DLD1 (cell line): ENCODE measurements around the gene RDM1.
"Not testable (repeated sequence)": the region's sequence is repeated elsewhere in the genome, so short reads cannot be mapped to it uniquely, and the experiment has no call there.

Source experiments
- in situ Hi-C: cut with HindIII; loops from 2 replicates; pipeline ENCODE4 v1.10.0; 2017; ENCODE audit warnings: low sequenced_read_pairs

The RDM1 gene, protein sequence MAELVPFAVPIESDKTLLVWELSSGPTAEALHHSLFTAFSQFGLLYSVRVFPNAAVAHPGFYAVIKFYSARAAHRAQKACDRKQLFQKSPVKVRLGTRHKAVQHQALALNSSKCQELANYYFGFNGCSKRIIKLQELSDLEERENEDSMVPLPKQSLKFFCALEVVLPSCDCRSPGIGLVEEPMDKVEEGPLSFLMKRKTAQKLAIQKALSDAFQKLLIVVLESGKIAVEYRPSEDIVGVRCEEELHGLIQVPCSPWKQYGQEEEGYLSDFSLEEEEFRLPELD

DNA sequence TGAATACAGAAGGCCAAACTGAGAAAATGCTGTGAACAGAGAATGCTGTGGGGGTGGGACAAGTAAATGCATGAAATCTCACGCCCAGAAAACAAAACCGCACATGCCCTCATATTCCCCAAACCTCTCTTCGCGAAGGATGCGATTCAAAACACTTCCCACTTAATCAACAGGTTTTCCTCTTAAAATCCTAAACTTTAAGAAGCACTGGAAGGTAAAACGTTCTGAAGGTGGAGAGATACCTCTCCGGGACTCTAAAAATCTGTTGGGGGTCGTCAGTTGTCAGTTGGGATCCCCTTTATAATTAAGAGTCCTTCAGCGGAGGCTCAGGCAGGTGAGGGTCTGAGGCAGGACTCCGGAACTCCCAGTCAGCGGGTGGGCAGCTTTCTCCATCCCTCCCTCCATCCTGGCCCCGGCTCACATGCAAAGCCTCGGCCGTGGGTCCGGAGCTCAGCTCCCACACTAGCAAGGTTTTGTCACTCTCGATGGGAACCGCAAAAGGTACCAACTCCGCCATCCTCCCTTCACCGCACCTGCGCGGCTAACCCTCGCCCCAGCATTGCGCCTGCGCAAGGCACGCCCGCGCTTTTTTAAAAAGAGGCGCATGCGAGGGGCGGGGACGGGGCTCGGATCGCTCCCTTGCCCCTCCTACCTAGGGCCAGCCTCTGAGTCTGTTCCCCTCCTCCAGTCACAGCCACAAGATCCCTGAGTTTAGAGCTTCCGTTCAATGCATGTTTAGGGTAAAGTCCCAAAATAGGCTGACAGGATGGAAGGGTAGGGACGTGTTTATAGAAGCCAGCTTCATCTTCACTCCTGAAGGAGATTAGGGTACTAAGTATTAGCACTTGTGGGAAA, at the start of gene RDM1:
Gene RDM1, minus strand, starts transcription at position 563 of the 855 bp plus-strand sequence. Its CDS starts 46 bp downstream, at position 517.
- in situ Hi-C loops = no loop called here

DNA sequence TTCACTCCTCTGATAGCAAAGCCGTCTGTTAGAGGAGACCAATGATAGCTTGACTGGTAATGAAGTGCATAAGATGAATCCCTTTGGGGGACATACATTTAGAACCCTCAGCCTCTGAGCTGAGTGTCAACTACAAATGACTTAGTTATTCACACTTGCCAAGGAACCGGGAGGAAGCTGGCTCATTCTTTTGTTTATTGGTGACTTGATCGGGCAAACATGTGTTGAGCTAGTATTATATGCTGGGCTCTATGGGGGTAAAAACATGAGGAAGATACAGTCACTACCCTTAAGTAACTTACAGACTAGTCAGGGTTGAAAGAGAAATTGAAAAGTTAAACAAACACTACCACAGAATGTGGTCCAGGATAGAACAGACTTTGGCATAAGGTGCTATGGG, 47.8 kb upstream of the RDM1 start:
- in situ Hi-C loops = no loop called here

DNA sequence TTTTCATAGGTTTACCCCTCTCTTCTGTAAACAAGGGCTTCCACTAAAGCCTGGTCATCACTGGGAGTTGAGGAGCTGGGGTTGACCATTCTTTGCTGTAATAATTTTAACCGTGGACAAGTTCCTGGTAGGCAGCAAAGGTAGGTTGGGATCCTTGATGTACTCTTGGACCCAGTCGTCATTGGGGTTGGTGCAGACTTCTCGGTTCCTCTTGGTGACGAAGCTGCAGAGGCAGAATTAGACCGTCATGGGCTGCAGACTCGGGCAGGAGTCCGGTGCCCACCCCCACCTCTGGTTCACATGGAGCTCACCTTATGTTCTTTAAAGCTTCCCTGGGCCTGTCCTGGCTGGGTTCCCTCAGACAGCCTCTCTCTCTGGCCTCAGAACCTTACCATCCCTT, 46.9 kb upstream of the RDM1 start:
- in situ Hi-C loops = no loop called here

DNA sequence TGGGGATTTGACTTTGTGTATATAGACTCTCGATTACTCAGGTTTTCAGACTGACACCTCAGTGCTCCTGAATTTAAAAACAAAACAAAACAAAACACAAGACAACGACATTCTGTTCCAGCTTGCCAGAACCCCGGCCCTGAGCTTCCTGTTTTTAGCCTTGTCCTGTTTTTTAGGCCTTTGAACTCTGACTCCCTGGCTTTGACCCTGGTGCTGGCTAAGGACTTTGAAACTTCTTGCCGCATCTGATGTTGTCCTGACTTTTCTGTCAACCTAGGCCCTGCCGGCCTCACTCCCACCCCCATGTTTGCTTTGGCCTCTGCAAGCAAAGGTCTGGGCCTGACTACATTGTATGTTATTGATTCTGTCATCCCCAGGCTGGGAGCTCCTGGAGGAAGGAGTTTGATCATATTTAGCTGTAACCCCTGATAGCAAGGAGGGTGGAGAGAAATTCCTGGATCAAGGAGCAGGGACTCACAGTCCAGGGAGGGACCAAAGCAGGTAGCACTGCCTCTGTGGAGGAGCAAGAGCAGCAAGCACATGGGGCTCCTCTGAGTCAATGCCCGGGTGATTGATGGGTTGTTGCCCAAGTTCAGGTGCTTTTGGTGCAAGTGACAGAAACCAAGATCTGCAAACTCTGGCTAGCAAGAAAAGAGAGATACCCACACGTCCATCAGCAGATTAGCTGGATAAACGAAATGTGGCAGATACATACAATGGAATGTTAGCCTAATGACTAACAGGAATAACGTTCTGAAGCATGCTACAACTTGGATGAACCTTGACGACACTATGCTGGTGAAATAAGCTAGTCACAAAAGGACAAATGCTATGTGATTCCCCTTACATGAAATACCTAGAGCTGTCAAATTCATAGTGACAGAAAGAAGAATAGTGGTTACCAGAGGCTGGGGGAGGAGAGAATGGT, 43.0 kb upstream of the RDM1 start:
- in situ Hi-C loops = no loop called here

DNA sequence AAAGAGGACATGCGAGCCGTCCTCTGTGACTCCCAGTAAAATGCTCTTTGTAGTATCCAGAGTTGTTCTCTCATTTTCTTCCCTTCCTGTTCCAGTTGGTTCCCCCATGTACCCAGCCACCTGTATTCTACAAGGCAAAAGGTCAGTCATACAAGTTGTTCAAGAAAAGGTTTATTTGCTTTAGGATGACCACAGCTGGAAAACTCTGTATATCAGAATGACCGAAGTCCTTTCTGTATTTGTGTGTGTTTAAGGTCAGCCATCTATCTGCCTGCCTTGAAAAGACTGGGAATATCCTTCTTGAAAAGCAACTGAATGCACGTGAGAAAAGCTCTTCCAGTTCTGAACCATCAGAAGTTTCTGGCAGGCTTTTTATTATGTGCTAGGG, 42.4 kb upstream of the RDM1 start:
- in situ Hi-C loops = no loop called here

DNA sequence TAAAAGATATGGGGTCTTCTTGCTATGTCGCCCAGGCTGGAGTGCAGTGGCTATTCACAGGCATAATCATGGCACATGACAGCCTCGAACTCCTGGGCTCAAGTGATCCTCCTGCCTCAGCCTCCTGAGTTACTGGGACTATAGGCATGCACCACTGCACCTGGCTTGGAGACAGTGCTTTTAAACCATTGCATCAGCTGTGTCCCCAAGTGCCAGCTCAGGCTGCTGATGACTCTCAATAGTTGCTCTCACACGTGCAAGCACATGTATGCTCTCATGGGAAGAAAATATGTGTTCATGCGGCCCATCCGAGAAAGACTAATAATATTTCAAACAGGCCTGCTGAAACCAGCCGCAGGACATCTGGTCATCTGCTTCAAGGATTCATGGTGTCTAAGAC, 42.0 kb upstream of the RDM1 start:
- in situ Hi-C loops = no loop called here

DNA sequence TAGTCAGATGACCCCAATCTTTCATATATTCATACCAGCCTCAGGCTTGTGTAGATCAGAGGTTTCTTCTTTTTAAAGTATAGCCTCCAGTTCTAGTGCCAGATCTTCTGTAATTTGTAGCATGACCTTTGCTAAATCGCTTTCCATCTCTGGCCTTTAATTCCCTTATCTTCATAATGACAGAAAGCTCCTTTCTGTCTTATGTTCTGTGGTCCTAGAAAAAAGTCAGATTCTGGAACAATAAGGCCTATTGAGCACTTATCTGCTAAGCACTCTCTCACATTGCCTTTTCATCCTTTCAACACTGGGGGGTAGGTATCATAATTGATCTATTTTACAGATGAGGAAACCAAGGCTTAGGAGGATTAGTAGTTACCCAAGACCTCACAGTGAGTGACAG, 41.5 kb upstream of the RDM1 start:
- in situ Hi-C loops = no loop called here

DNA sequence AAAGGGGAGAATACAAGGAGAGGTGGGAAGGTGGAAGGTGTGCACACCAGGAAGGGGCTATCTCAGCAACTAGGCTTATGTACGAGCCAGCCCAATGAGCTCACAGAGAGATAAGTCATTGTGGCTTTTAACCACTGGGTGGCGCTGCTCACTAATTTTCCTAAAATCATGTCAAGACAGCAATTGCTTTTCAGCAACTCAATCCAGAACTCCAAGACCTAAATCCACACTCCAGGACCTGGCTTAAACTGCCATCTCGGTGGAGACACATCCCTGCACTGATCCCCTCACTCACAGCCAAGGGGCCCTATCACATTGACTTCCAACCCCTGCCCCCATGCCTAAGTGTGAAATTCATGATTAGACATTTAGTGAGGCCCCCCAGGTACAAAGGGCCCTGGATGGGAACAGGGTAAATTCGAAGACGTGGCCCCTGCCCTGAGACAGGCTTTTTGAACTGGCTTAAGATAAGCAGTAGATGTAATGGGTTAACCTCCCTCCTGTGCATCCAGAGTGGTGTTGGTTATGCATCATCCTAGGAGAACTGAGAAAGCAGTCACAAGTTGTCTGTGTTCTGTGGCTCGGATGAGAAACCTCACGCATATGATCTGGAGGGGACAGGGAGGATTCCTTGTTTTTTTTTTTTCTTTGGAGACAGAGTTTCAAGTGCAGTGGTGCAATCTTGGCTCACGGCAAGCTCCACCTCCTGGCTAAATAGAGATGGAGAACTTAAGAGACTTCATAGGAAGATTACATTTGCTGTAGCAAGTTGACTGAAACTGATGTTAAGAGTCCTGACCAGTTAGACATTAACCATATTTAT, 39.2 kb upstream of the RDM1 start:
- in situ Hi-C loops = no loop called here

DNA sequence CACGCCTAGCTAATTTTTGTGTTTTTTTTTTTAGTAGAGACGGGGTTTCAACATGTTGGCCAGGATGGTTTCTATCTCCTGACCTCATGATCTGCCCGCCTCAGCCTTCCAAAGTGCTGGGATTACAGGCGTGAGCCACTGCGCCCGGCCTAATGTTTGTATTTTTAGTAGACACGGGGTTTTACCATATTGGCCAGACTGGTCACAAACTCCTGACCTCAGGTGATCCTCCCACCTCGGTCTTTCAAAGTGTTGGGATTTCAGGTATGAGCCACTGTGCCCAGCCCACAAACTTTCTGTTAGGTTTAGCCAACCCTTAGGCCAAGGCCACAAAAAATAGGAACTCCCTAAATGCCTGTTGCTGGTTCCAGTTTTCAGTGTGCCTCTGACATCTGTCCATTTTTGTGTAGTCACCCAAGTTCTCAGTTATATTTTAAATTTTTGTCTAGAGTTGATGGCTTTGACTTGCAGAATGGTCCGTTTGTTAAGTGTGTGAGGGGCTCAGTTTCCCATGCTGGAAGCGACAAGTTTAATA, 38.0 kb upstream of the RDM1 start:
- in situ Hi-C loops = no loop called here

DNA sequence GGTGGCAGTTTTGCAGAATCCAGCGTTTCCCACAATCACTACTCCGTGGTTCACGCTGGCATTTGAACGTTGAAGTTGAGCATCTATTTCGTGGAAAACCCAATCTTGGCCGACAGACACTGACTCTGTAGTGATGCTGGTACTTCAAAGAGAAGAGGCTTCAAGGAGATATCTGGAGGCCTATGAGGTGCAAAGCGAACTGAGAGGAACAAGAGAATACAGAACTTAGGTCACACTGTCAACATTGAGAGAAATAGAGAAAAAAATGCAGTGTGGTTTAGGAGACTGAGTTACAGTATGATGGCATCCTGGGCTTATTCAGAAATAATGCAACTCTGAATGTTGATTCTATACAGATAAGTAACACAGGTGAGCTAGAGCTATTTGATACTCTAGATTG, 34.7 kb upstream of the RDM1 start:
- in situ Hi-C loops = no loop called here

DNA sequence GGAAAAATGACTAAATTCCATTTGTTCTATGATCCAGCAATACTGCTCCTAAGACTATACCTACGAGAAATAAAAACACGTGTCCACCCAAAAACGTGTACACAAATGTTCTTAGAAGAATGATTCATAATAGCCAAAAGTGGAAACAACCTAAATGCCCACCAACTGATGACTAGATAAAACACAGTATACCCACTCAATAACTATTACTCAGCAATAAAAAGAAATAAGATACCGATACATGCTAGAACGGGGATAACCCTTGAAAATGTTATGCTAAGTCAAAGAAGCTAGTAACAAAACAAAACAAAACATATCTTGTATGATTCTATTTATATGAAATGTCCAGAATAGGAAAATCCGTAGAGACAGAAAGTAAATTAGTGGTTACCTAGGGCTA, 33.1 kb upstream of the RDM1 start:
- in situ Hi-C loops = no loop called here

DNA sequence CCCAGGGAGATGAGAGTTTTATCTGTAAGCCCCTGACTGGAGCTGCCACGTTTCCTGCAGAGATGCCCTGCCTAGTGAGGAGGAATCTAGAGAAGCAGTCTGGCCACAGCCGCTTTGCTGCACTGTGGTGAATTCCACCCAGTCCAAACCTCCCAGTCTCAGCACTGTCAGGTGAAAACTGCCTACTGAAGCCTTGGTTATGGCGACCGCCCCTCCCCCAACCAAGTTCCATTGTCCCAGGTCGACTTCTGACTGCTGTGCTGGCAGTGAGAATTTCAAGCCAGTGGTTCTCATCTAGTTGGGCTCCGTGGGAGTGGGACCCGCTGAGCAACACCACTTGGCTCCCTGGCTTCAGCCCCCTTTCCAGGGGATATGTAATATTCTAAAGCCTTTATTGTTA, 23.1 kb upstream of the RDM1 start:
- in situ Hi-C loops = no loop called here

DNA sequence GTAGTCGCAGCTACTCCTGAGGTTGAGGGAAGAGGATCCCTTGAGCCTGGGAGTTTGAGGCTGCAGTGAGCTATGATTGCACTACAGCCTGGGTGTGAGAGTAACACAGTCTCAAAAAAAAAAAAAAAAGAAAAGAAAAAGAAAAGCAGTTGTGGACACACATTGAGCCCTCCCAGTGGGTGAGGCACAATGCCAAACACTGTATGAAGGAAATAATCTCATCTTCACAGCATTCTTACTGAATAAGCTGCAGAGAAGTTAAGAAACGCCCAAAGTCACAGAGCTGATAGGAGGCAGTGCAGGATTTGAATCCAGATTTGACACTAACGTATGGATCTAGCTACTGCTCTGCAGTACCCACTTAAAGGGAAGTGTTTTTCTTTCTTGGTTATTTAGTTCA, 18.8 kb upstream of the RDM1 start:
- in situ Hi-C loops = no loop called here

DNA sequence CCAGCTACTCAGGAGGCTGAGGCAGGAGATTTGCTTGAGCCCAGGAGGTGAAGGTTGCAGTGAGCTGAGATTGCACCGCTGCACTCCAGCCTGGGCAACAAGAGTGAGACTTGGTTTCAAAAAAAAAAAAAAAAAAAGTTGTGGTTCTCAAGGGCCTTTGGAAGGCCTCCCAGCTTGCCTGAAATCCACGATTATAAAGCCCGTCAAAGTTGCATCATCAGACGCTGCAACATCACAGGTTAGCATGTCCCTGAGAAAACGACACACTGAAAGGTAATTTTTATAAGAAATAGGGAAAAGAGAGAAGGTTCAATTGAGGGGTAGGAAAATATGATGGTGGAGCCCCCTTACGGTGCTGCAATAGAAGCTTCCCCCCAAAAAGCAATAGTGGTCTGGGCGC, 17.5 kb upstream of the RDM1 start:
- in situ Hi-C loops = no loop called here

DNA sequence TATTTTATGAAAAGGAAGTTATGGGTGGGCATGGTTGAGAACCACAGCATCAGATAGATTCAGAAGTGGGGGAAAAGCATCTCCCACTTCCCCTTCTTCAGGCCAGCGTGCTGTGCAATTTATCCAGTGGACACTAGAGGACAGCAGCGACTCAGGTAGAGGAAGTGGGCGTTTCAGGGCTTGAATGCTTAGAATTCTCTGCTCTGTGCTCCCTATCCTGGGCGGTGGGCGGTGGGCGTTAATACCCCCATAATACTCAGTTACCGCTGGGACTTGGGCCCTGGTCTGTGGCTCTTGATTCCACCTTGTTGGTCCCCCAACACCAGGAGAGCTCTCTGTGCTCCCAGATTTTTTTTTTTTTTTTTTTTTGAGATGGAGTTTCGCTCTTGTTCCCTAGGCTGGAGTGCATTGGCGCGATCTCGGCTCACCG, 16.6 kb upstream of the RDM1 start:
- in situ Hi-C loops = no loop called here

DNA sequence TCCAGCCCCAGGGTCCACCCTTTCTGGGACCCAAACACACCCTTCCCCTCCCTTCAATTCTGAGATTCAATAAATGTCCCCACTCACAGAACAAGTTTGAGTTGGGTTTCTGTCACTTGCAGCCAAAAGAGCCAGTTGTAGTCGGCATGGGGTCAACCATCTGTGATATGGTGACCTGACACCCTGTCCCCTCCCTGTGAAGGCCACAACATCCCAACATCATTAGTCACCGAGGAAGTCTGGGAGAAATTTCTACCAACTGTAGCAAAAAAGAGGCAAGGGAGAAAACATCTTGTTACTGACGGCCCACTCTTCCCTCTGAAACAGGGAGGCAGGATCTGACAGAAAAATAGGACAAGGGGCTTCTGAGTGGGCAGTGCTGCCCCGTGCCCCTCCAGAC, 13.6 kb upstream of the RDM1 start:
- in situ Hi-C loops = no loop called here

DNA sequence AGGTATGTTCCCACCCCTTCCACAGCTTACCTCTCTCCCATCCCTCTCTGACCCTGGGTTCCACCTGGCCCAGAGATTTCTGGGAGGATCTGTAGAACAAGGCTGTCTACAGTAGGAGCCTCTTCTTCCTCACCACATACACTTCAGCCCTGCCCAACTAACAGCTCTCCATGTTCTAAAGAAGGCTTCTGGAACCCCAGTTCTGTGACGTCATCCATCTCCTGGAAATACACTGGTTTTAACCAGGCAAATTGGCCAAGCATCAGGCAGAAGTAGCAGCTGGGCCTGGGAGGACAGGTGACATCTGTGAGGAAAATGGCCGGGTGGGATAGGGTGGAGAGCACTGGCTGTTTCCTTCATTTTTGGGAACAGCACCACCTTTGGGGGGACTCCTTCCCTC, 13.0 kb upstream of the RDM1 start, which contains the start of gene LYZL6:
Gene LYZL6, minus strand, starts transcription at position 177 of the 400 bp plus-strand sequence. CDS start 4,357 bp downstream, outside the sequence.
- in situ Hi-C loops = no loop called here

DNA sequence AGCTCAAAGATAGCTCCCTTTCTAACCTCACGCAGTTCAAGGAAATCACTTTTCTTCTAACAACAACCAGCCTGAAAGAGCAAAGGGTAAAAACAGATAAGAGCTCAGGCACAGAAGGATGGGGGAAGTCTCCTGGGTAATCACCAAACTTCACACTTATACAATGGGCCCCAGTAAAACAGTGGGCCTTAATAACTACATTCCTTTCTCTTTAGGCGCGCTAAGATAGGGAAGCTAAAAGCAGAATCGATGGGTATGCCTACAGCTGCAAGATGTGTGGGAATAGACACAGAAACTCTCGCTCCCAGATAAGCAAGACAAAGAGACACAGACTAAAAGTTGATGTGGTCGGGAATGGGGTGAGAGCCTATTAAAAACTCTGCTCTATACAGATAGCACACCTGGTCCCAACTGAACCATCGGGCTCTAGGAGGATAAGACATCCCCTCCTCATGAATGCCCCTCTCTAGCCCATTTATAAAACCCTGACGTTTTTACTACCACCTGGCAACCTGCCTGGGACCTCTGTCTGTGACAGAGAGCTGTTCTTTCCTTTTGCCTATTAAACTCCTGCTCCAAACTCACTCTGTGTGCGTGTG, 12.1 kb upstream of the RDM1 start:
- in situ Hi-C loops = no loop called here

DNA sequence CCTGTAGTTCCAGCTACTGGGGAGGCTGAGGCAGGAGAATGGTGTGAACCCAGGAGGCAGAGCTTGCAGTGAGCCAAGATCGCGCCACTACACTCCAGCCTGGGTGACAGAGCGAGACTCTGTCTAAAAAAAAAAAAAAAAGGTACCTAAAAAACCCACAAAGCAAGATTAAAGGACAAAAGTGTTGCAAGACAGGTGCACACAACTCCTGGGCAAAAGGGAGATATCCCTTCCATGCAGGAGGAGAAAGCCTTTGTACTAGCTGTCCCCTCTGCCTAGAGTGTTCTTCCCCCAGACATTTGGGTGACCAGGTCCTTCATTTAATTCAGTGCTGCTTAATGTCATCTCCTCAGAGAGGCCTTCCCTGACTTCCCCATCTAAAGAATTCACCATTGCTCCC, 7.9 kb upstream of the RDM1 start:
- in situ Hi-C loops = not testable (repeated sequence)

DNA sequence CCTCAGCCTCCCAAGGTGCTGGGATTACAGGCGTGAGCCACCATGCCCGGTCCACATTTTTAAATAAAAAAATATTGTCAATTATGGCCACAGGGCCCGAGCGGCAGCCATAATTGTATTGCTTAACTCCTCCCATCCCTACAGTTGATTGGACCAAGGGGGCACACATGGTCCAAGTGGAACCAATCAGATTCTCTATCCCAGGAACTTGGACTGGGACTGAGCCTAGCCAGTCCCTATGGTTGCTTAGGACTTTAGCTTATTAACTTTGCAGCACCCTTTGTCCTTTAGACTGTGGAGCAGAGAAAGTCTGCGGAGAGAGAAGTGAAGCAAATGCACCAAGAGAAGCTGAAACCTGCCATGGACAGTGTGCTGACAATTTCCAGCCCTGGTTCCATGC, 5.5 kb upstream of the RDM1 start:
- in situ Hi-C loops = no loop called here
